A549 (cell line): ENCODE measurements around the gene NUCB1.

Source experiments
- CTCF ChIP-seq: fragments of >200 bp; sonication (Bioruptor Twin); formaldehyde crosslinking; IDR thresholded peaks from 3 replicates; pipeline ENCODE4 v1.5.1; 2016
- E2F6 ChIP-seq: IDR thresholded peaks from 2 replicates; pipeline ENCODE4 v1.6.1; 2012; ENCODE audit warnings: low read depth, borderline replicate concordance

GRCh38 chr19:48854103-48854502 is 46.0 kb upstream of the NUCB1 start:
- no peak for TF ChIP-seq E2F6
- TF ChIP-seq CTCF = no peak
